Kidney epithelial cell (primary cell): ENCODE results near the gene POLRMT. TPM values are rescaled to one million over a fixed set of nuclear protein-coding genes. Genes with fewer than 3 reads are reported as not detected.
"Not testable (repeated sequence)": the region's sequence is repeated elsewhere in the genome, so short reads cannot be mapped to it uniquely, and the experiment has no call there.

Source experiments
- DNase-seq: peaks from one replicate; pipeline ENCODE4 v3.0.0-alpha.2; 2010; ENCODE audit warnings: low read depth
- H3K27me3 ChIP-seq: 2 replicates; pipeline ENCODE4 v1.6.0; 2011; ENCODE audit warnings: low read length; ENCODE audit not compliant: control insufficient read depth, insufficient read depth
- H3K36me3 ChIP-seq: 2 replicates; pipeline ENCODE4 v1.5.1; 2011; ENCODE audit warnings: low read length; ENCODE audit not compliant: control insufficient read depth, insufficient read depth
- H3K4me3 ChIP-seq: 2 replicates; pipeline ENCODE4 v1.5.1; 2011; ENCODE audit warnings: low read depth, mild to moderate bottlenecking, control low read depth, low read length
- total RNA-seq: library from RNA; depleted of rRNA; stranded (reverse); fragments of >200 nt; gene quantifications from 2 replicates; pipeline ENCODE4 v1.2.3, GENCODE V29; 2015
- TF ChIP-seq, protein P1 (sequence below): IDR thresholded peaks from 2 replicates; pipeline ENCODE4 v1.5.1; 2011; ENCODE audit warnings: mild to moderate bottlenecking, moderate library complexity, low read length, control low read depth, inconsistent platforms; ENCODE audit not compliant: insufficient read depth, poor library complexity, severe bottlenecking

The POLRMT gene
- total RNA-seq, 1 donor from 2014 or later, result 47.6 TPM

- Histone ChIP-seq H3K4me3 (no peak within 1 kb of the TSS), H3K27me3 (peaks cover 58% of the 10 kb centered on the region), H3K36me3 (no peaks in the 10 kb centered on the region)
- no peak for DNase-seq
- TF ChIP-seq, protein P1, sequence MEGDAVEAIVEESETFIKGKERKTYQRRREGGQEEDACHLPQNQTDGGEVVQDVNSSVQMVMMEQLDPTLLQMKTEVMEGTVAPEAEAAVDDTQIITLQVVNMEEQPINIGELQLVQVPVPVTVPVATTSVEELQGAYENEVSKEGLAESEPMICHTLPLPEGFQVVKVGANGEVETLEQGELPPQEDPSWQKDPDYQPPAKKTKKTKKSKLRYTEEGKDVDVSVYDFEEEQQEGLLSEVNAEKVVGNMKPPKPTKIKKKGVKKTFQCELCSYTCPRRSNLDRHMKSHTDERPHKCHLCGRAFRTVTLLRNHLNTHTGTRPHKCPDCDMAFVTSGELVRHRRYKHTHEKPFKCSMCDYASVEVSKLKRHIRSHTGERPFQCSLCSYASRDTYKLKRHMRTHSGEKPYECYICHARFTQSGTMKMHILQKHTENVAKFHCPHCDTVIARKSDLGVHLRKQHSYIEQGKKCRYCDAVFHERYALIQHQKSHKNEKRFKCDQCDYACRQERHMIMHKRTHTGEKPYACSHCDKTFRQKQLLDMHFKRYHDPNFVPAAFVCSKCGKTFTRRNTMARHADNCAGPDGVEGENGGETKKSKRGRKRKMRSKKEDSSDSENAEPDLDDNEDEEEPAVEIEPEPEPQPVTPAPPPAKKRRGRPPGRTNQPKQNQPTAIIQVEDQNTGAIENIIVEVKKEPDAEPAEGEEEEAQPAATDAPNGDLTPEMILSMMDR, result no peak
Observed at GRCh38 chr19:589693-590395, 43.5 kb downstream of the POLRMT start, which contains the start of gene HCN2. Gene HCN2 (plus strand): TSS chr19:589881. CDS start chr19:589946, 65 bp downstream.

- Histone ChIP-seq H3K4me3 (no peak overlapping the region), H3K36me3 (no peaks in the 10 kb centered on the region), H3K27me3 (peaks cover 51% of the 10 kb centered on the region)
- TF ChIP-seq, protein P1, result no peak
- no peak for DNase-seq
Observed at GRCh38 chr19:588741-589692, 44.3 kb downstream of the POLRMT start.

GRCh38 chr19:588093-588740 is 45.1 kb downstream of the POLRMT start:
- Histone ChIP-seq H3K36me3 (no peaks in the 10 kb centered on the region), H3K4me3 (no peak overlapping the region), H3K27me3 (peaks cover 47% of the 10 kb centered on the region)
- TF ChIP-seq, protein P1, result peak; percentile 82
- no peak for DNase-seq

GRCh38 chr19:585551-586110 is 47.7 kb downstream of the POLRMT start:
- no peak for DNase-seq

GRCh38 chr19:585146-585545 is 48.2 kb downstream of the POLRMT start:
- DNase-seq, H3K4me3 ChIP-seq, H3K36me3 ChIP-seq: not testable (repeated sequence)
- peaks cover 17% of the 10 kb centered on the region for H3K27me3 ChIP-seq

More at GRCh38 chr19:585551-586110, 47.7 kb downstream of the POLRMT start:
- Histone ChIP-seq H3K27me3 (peaks cover 21% of the 10 kb centered on the region), H3K36me3 (peaks cover 5% of the 10 kb centered on the region), H3K4me3 (no peak overlapping the region)
- TF ChIP-seq, protein P1, result no peak
